LoVo (cell line): ENCODE measurements around the gene ROCK2.

ENCODE experiments used
- DNase-seq: peaks from one replicate; pipeline ENCODE4 v3.0.0-alpha.2; 2016; ENCODE audit warnings: low spot score

The ROCK2 gene

DNA sequence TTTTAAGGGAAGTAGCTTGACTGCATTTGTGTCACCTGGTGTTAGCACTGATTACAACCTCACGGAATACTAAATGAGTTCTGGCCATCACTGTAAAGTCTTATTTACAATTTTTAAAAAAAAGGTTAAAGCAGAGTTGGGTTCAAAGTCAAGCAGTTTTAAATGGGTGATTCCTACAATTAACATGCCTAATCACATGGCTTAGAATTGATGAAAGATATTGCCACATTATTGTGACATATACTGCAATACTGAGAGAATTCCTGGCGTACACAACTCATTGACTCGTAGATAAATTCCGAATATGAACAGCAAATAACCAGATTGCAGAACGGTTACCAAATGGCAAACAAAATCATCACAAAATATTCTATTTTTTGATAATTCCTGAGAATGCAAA, 34.2 kb downstream of the ROCK2 start:
- no peak for DNase-seq

DNA sequence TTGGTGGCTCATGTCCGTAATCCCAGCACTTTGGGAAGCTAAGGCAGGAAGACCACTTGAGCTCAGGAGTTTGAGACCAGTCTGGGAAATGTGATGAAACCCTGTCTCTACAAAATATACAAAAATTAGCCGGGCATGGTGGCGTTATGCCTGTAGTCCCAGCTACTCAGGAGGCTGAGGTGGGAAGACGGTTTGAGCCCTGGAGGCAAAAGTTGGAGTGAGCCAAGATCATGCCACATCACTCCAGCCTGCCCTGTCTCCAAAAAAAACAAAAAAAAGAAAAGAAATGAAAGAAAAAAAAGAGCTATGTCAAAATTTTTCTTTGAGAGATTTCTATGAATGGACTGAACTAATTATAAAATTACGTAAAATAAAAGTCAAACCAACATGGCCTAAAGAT, 34.7 kb downstream of the ROCK2 start:
- DNase-seq, result no peak

DNA sequence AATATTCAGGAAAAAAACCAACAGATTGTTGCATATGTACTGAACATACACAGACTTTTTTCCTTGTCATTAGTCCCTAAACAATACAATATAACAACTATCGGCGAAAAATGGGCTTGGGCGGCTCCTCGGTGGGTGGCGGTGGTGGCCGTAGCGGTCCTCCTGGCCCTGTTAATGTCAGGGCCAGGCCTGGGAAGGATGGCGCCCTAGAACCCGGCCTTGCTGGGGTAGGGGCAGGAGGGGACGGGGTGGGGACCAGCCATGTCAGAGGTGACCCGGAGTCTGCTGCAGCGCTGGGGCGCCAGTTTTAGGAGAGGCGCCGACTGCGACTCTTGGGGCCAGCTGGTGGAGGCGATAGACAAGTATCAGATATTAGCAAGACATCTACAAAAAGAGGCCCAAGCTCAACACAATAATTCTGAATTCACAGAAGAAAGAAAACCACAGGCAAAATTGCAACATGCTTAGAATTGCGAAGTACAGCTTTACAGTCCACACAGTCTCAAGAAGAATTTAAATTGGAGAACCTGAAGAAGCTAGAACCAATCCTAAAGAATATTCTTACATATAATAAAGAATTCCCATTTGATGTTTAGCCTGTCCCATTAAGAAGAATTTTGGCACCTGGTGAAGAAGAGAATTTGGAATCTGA, 36.5 kb downstream of the ROCK2 start:
- no peak for DNase-seq

DNA sequence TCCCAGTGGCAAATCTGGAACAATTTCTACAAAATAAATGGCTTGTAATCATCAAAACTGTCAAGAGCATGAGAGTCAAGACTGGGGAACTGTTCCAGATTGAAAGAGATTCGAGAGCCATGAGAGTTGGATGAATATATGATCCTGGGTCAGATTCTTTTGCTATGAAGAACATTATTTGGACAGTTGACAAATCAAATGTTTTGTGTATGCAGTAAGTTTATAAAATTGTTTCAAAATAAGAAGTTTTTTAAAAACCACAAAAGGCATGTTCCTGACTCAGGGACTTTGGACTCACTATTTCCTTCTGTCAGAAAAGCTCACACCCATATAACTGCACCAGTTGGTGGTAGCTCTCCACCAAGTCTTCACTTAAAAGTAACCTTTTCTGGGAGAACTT, 38.5 kb downstream of the ROCK2 start:
- DNase-seq, result no peak

- DNase-seq, result no peak
Observed at GRCh38 chr2:11305338-11305737, 39.1 kb downstream of the ROCK2 start.

- no peak for DNase-seq
Observed at GRCh38 chr2:11304476-11304875, 40.0 kb downstream of the ROCK2 start.

- no peak for DNase-seq
Observed at GRCh38 chr2:11303290-11304013, 41.0 kb downstream of the ROCK2 start.

- DNase-seq, result no peak
Observed at GRCh38 chr2:11299439-11299838, 45.0 kb downstream of the ROCK2 start.

DNA sequence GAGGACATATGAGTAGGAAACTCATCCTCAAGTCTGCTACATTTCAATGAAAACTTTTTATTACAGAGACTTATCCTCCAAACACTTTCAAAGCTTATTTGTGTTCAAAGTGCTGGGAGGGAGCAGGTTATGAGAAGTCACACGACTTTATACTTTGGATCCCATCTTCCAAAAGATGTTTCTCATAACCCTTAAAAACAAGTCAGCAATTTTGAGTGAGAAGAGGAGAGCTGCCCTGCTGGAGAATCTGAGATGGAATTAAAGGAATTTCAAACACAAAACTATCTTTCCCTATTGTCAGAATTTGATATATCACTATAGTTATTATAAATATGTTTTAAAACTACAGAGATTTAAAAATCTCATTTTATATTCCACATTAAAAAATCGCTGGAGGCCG, 45.8 kb downstream of the ROCK2 start:
- no peak for DNase-seq

DNA sequence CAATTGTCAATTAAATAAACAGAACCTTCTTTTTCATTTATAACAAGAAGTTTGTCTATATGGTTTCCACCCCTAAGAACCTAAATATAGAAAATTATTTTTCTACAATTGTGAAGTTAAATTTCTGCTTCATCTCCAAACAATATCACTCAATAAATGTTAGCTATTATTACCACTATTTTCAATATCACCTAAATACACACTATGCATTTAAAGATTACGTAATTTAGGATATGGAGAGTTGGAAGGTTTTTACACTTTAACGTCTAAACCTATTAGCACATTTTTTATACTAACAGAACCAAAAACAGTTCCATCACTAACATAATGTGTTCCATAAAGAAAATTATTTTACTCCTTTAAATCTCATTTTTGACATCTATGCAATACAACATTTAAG, 48.0 kb downstream of the ROCK2 start:
- DNase-seq, result no peak

GRCh38 chr2:11292464-11293255, 51.8 kb downstream of the ROCK2 start:
- DNase-seq, result no peak

GRCh38 chr2:11290713-11291112, 53.7 kb downstream of the ROCK2 start:
- no peak for DNase-seq

DNA sequence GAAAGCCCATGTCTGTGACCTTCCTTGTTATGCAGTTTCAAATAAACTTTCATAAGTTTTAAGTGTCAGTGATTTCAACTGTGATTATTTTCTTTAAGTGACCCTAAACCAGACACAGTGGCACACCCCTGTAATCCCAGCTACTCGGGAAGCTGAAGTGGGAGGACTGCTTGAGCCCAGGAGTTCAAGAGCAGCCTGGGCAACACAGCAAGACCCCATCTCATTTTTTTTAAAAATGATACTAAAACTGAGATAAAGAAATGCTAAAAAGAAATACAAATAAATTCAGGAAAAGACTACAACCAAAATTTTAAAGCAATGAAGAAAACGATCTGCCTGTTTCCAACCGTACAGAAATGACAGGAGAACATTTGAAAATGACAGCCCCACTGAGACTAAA, 54.2 kb downstream of the ROCK2 start:
- DNase-seq, result no peak

GRCh38 chr2:11288431-11288830, 56.0 kb downstream of the ROCK2 start:
- DNase-seq, result no peak

DNA sequence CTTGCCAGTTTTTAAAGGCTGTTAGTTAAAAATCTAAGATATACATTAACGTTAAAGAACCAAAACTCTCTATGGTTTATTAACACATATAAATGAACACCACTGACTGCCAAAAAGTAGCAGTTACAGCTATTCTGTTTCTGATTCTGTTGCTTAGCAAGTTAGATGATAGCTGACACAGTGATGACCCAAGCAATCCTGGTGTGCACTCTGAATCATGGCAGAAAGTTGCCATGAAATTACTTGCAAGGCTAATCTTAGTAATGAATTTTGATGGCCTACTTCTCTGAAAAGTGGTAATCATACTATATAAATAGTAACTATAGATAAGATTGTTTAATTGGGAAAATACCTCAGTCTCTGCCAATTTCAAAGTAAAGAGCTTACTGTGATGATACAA, 57.7 kb downstream of the ROCK2 start:
- no peak for DNase-seq

DNA sequence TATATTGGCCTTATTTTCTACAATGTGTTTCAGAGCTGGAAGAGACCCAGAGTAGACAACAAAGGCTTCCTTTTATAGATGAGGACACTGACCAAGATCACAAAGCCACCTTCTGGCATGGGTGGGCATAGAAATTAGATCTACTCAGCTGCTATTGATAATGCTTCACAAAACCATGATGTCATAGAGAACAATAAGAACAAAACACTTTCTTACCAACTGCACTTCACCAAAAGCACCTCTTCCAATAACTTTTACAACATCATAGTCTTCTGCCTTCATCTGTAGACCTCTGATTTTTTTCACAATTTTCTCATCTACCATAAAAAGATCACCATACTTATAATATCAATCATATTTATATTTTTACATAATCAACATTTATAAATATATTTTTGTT, 58.1 kb downstream of the ROCK2 start:
- DNase-seq, result no peak

GRCh38 chr2:11285499-11285898, 58.9 kb downstream of the ROCK2 start:
- DNase-seq, result no peak

DNA sequence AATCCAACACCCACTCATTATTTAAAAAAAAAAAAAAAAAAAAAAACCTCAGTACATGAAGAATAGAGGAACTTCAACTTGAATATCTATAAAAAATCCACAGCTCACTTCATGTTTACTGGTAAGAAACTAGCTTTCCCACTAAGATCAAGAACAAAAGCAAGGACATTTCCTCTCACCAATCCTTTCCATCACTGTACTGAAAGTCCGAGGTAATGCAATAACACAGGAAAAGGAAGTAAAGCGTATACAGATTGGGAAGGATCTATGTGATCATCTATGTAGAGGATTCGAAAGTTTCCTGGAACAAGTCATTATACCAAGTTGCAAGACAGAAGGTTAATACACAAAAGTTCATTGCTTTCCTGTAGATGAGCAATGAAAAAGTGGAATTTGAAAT, 63.2 kb downstream of the ROCK2 start:
- no peak for DNase-seq

- no peak for DNase-seq
Observed at GRCh38 chr2:11280713-11281112, 63.7 kb downstream of the ROCK2 start.

- DNase-seq, result no peak
Observed at GRCh38 chr2:11279398-11279797, 65.0 kb downstream of the ROCK2 start.

GRCh38 chr2:11278219-11278618, 66.2 kb downstream of the ROCK2 start:
- no peak for DNase-seq

GRCh38 chr2:11275910-11276309, 68.5 kb downstream of the ROCK2 start:
- no peak for DNase-seq

DNA sequence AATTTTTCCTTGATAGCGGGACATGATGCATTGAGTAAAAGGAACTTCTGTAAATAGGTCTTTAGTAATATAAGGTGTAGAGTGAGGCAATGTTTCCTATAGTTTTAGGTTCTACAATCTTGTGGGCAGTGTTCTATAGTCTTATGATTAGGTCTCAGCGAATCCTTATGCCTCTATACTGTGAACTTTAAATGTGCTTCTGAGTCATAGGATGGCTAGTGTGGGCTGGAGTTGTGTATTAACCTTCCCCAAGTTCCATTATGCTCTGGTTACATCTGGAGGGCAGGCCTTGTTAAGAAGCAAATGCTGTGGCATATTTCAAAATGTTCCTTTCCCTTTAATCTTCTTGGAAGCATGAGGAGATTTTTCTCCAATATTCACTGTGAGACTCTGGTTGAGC, 73.5 kb downstream of the ROCK2 start:
- DNase-seq, result no peak
